DOHH2 (cell line): ENCODE results near the gene NRXN3.

Experiments used
- EZH2phosphoT487 ChIP-seq: fragments of 200-600 bp; sonication (generic); IDR thresholded peaks from 2 replicates; pipeline ENCODE4 v1.6.1; 2017; ENCODE audit warnings: borderline replicate concordance, mild to moderate bottlenecking, antibody characterized with exemption, low read length, moderate library complexity, mixed read lengths
- TF ChIP-seq, protein P1 (sequence below): fragments of 200-600 bp; sonication (generic); IDR thresholded peaks from one replicate; pipeline ENCODE4 v1.5.1; 2014; ENCODE audit warnings: antibody characterized with exemption, mild to moderate bottlenecking, low read depth, low read length; ENCODE audit not compliant: poor library complexity, severe bottlenecking

DNA sequence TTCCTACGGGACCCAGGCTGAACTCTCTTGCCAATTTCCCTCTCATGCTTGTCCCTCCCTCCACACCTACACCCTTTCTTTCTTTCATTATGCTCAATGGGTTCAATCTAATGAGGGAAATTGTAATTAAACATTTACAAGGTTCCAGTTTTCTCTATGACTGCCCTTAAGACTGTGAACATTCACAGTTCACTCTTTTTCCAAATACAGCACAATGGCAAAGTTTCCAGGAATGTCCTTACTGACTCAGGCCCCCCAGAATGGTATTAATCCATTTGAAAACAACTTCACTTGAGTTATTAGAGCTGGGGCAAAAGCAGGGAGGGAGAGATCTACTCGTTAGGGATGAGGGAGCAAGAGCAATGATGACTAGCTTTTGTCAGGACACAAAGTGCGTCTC is 892.1 kb downstream of the NRXN3 start:
- TF ChIP-seq, protein P1, sequence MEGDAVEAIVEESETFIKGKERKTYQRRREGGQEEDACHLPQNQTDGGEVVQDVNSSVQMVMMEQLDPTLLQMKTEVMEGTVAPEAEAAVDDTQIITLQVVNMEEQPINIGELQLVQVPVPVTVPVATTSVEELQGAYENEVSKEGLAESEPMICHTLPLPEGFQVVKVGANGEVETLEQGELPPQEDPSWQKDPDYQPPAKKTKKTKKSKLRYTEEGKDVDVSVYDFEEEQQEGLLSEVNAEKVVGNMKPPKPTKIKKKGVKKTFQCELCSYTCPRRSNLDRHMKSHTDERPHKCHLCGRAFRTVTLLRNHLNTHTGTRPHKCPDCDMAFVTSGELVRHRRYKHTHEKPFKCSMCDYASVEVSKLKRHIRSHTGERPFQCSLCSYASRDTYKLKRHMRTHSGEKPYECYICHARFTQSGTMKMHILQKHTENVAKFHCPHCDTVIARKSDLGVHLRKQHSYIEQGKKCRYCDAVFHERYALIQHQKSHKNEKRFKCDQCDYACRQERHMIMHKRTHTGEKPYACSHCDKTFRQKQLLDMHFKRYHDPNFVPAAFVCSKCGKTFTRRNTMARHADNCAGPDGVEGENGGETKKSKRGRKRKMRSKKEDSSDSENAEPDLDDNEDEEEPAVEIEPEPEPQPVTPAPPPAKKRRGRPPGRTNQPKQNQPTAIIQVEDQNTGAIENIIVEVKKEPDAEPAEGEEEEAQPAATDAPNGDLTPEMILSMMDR = no peak
- TF ChIP-seq EZH2phosphoT487 = no peak
